Upper lobe of left lung (tissue), 6 donors: ENCODE results near the gene UBAP2. TPM values are rescaled to one million over a fixed set of nuclear protein-coding genes. Genes with fewer than 3 reads are reported as not detected.
A peak's percentile ranks its signal among the peaks of the same experiment; 100 is the strongest.

ENCODE experiments used
- ATAC-seq, 2 donors: fragments of 200-7000 bp; cut with Tn5 transposase; one replicate each; pipeline ENCODE4 v1.9.1; 2022; ENCODE audit warnings: mild to moderate bottlenecking in 2 of 2, moderate library complexity in 2 of 2; ENCODE audit not compliant: low FRiP score in 2 of 2
- DNase-seq, 2 donors: peaks; one replicate each; pipeline ENCODE4 v3.0.0-alpha.2; 2019 to 2020
- H3K27ac ChIP-seq, 4 donors: fragments of 200-600 bp; sonication (generic); one replicate each; pipeline ENCODE4 v1.5.1; 2016 to 2019
- H3K27me3 ChIP-seq, 4 donors: fragments of 200-600 bp; sonication (generic); one replicate each; pipeline ENCODE4 v1.5.1; 2017 to 2019
- H3K36me3 ChIP-seq, 4 donors: fragments of 200-600 bp; sonication (generic); one replicate each; pipeline ENCODE4 v1.5.1; 2016 to 2019
- H3K4me1 ChIP-seq, 4 donors: fragments of 200-600 bp; sonication (generic); one replicate each; pipeline ENCODE4 v1.5.1; 2018 to 2019
- H3K4me3 ChIP-seq, 4 donors: fragments of 200-600 bp; sonication (generic); one replicate each; pipeline ENCODE4 v1.5.1; 2017 to 2019; ENCODE audit warnings: mild to moderate bottlenecking in 2 of 4, moderate library complexity in 1 of 4
- H3K9me3 ChIP-seq, 4 donors: fragments of 200-600 bp; sonication (generic); one replicate each; pipeline ENCODE4 v1.5.1; 2018 to 2019
- CTCF ChIP-seq, 6 experiments: fragments of 450-650 bp in 4 of 6; fragments of 200-600 bp in 2 of 6; sonication (generic) in 2 of 6; IDR thresholded peaks; one replicate each; pipeline ENCODE4 v1.5.1; 2016 to 2019; ENCODE audit warnings: antibody characterized with exemption in 6 of 6
- EP300 ChIP-seq, 4 donors: sonication (generic); formaldehyde crosslinking; IDR thresholded peaks; one replicate each; pipeline ENCODE4 v1.5.1; 2017; ENCODE audit warnings: antibody characterized with exemption in 4 of 4, control low read depth in 2 of 4
- POLR2A ChIP-seq, 4 donors: fragments of 450-650 bp; IDR thresholded peaks; one replicate each; pipeline ENCODE4 v1.5.1; 2016 to 2017; ENCODE audit warnings: antibody characterized with exemption in 4 of 4, mild to moderate bottlenecking in 2 of 4
- POLR2AphosphoS5 ChIP-seq, 2 donors: sonication (generic); formaldehyde crosslinking; IDR thresholded peaks; one replicate each; pipeline ENCODE4 v1.5.1; 2017; ENCODE audit warnings: antibody characterized with exemption in 2 of 2
- WGBS, 2 donors: methylation state at CpG; one replicate each; pipeline ENCODE4 v1.1.5; 2017 to 2018; 5-methylcytosine and 5-hydroxymethylcytosine counted together
- total RNA-seq, 6 donors: library from RNA; depleted of rRNA in 4 of 6; stranded (reverse); fragments of >200 nt in 4 of 6; gene quantifications; one replicate each; pipeline versions ENCODE4 v1.1.0 to v1.2.1, GENCODE V29; 2016 to 2021
- donor health status: DM: no; HTN: no; CAD: no; lungs with moderate emphysema.
- donor health status: DM: no; HTN: yes; CAD: no; lungs with severe emphysema.

Gene UBAP2
- total RNA-seq = 10 to 100 TPM; 22.3 to 48.2 (median 35.3) TPM

- Histone ChIP-seq H3K27me3 (no peaks in the 10 kb centered on the region), H3K4me3 (peak within 1 kb of the TSS; percentile 78 to 96 (median 84)), H3K4me1 (peaks cover 21 to 33% (median 23%) of the 10 kb centered on the region in 4 donors), H3K27ac (peak within 1 kb of the TSS; percentile 92 to 98 (median 94)), H3K36me3 (peaks cover 0 to 4% (median 0%) of the 10 kb centered on the region in 4 donors), H3K9me3 (no peaks in the 10 kb centered on the region)
- DNase-seq = peak; percentile 99
- WGBS, 2 donors = 0% methylated on average over 51 to 59 of the region's 70 CpGs
- ATAC-seq = peak; percentile 97
- TF ChIP-seq POLR2AphosphoS5 (IDR thresholded peaks at IDR 0.05) (peak; percentile 85 to 88), EP300 (IDR thresholded peaks at IDR 0.05) (no peak), CTCF (IDR thresholded peaks at IDR 0.05) (peak in 2 of 6 experiments; percentile 30 to 34), POLR2A (IDR thresholded peaks at IDR 0.05) (peak; percentile 79 to 95 (median 92))
Observed at GRCh38 chr9:34048727-34049629, at the start of gene UBAP2. Gene UBAP2 (minus strand): TSS chr9:34048887. CDS start chr9:34017148, 31,739 bp downstream.

GRCh38 chr9:34098307-34098706 is 49.6 kb upstream of the UBAP2 start:
- no peak for ATAC-seq
- TF ChIP-seq POLR2A (IDR thresholded peaks at IDR 0.05) = no peak
- TF ChIP-seq POLR2AphosphoS5 (IDR thresholded peaks at IDR 0.05) = no peak
- no peak for TF ChIP-seq EP300 (IDR thresholded peaks at IDR 0.05)
- TF ChIP-seq CTCF (IDR thresholded peaks at IDR 0.05) = no peak
- whole genome bisulfite sequencing, 2 donors = 74 to 92% methylated on average over 5 of the region's 5 CpGs
- no peaks in the 10 kb centered on the region for H3K27me3 ChIP-seq
- peaks cover 46 to 95% (median 81%) of the 10 kb centered on the region in 4 donors for H3K36me3 ChIP-seq
- H3K4me3 ChIP-seq = no peak overlapping the region
- H3K9me3 ChIP-seq = no peaks in the 10 kb centered on the region
- H3K27ac ChIP-seq = no peak overlapping the region
- no peaks in the 10 kb centered on the region for H3K4me1 ChIP-seq
- no peak for DNase-seq

- DNase-seq (no peak), ATAC-seq (no peak)
- H3K36me3 ChIP-seq = peaks cover 47 to 95% (median 81%) of the 10 kb centered on the region in 4 donors
- H3K27ac ChIP-seq = no peak overlapping the region
- no peak for TF ChIP-seq CTCF (IDR thresholded peaks at IDR 0.05)
- no peak for TF ChIP-seq EP300 (IDR thresholded peaks at IDR 0.05)
- no peak for TF ChIP-seq POLR2A (IDR thresholded peaks at IDR 0.05)
- no peak for TF ChIP-seq POLR2AphosphoS5 (IDR thresholded peaks at IDR 0.05)
- H3K4me1 ChIP-seq = no peaks in the 10 kb centered on the region
- no peaks in the 10 kb centered on the region for H3K9me3 ChIP-seq
- no peaks in the 10 kb centered on the region for H3K27me3 ChIP-seq
- WGBS, 2 donors = 96 to 100% methylated on average over 1 of the region's 1 CpG
- no peak overlapping the region for H3K4me3 ChIP-seq
Observed at GRCh38 chr9:34097865-34098264, 49.2 kb upstream of the UBAP2 start.

- DNase-seq (no peak), ATAC-seq (no peak)
- Histone ChIP-seq H3K27ac (no peak overlapping the region), H3K27me3 (no peaks in the 10 kb centered on the region), H3K4me1 (no peaks in the 10 kb centered on the region), H3K36me3 (peaks cover 44 to 90% (median 84%) of the 10 kb centered on the region in 4 donors), H3K4me3 (no peak overlapping the region), H3K9me3 (no peaks in the 10 kb centered on the region)
- WGBS, 2 donors = 88 to 96% methylated on average over 4 of the region's 4 CpGs
- TF ChIP-seq POLR2AphosphoS5 (IDR thresholded peaks at IDR 0.05) (no peak), EP300 (IDR thresholded peaks at IDR 0.05) (no peak), CTCF (IDR thresholded peaks at IDR 0.05) (no peak), POLR2A (IDR thresholded peaks at IDR 0.05) (no peak)
Observed at GRCh38 chr9:34096751-34097150, 48.1 kb upstream of the UBAP2 start.
